CD4-positive, alpha-beta T cell (primary cell): ENCODE measurements around the gene EPS15. TPM values are rescaled to one million over a fixed set of nuclear protein-coding genes. Genes with fewer than 3 reads are reported as not detected.
A peak's percentile ranks its signal among the peaks of the same experiment; 100 is the strongest.

ENCODE experiments used
- ATAC-seq: fragments of 200-7000 bp; cut with Tn5 transposase; one replicate; pipeline ENCODE4 v1.10.0; 2022; ENCODE audit warnings: mild to moderate bottlenecking; ENCODE audit not compliant: poor library complexity
- CTCF ChIA-PET: fragments of 350-600 bp; sonication (Branson Sonifier 250); formaldehyde crosslinking; loops from one replicate; lab custom pipeline; 2021; ENCODE audit warnings: antibody characterized with exemption, inconsistent platforms; lab: Charles Lee
- POLR2A ChIA-PET: fragments of 350-600 bp; sonication (Branson Sonifier 250); formaldehyde crosslinking; loops from one replicate; lab custom pipeline; 2021; ENCODE audit warnings: antibody characterized with exemption, inconsistent platforms; lab: Charles Lee
- DNase-seq, 14 experiments: peaks; one replicate each; pipeline ENCODE4 v3.0.0-alpha.2; 2013 to 2020; ENCODE audit warnings: mixed read lengths in 2 of 14
- H3K27ac ChIP-seq, 2 donors: one replicate each; pipeline versions ENCODE4 v1.5.1 to v1.7.0; 2013; ENCODE audit warnings: low read length in 2 of 2, low read depth in 1 of 2, mild to moderate bottlenecking in 1 of 2
- H3K27me3 ChIP-seq, 2 experiments: 1 replicate in 1 of 2; 2 replicates in 1 of 2; pipeline versions ENCODE4 v1.6.1 to v1.7.0; 2013; ENCODE audit warnings: low read length in 2 of 2, control low read depth in 1 of 2, mild to moderate bottlenecking in 1 of 2, moderate library complexity in 1 of 2; ENCODE audit not compliant: insufficient read depth in 2 of 2, control insufficient read depth in 1 of 2
- H3K36me3 ChIP-seq: one replicate; pipeline ENCODE4 v1.6.1; 2013; ENCODE audit warnings: low read length, control low read depth; ENCODE audit not compliant: insufficient read depth
- H3K4me1 ChIP-seq: one replicate; pipeline ENCODE4 v1.6.1; 2013; ENCODE audit warnings: low read length, control low read depth; ENCODE audit not compliant: insufficient read depth
- H3K4me3 ChIP-seq: one replicate; pipeline ENCODE4 v1.5.1; 2013; ENCODE audit warnings: mild to moderate bottlenecking, low read length, moderate library complexity
- H3K9me3 ChIP-seq, 2 experiments: 1 replicate in 1 of 2; 2 replicates in 1 of 2; pipeline versions ENCODE4 v1.6.1 to v1.7.0; 2013; ENCODE audit warnings: low read length in 2 of 2, mild to moderate bottlenecking in 2 of 2, control low read depth in 1 of 2, moderate library complexity in 1 of 2; ENCODE audit not compliant: control insufficient read depth in 1 of 2, insufficient read depth in 1 of 2
- H3K27ac Mint-ChIP-seq: one replicate; pipeline ENCODE4 v1.8.0; 2020; ENCODE audit warnings: mixed read lengths
- H3K27me3 Mint-ChIP-seq: one replicate; pipeline ENCODE4 v1.8.0; 2021; ENCODE audit warnings: mixed read lengths
- H3K36me3 Mint-ChIP-seq: one replicate; pipeline ENCODE4 v1.8.0; 2021; ENCODE audit warnings: low read depth, mixed read lengths
- H3K4me1 Mint-ChIP-seq: one replicate; pipeline ENCODE4 v1.8.0; 2021; ENCODE audit warnings: low read depth, mixed read lengths
- H3K4me3 Mint-ChIP-seq: one replicate; pipeline ENCODE4 v1.8.0; 2020; ENCODE audit warnings: mild to moderate bottlenecking, mixed read lengths
- H3K9me3 Mint-ChIP-seq: one replicate; pipeline ENCODE4 v1.8.0; 2020; ENCODE audit warnings: mixed read lengths
- intact Hi-C, 2 experiments: fragments of 100-400 bp; cut with DNase I in 1 of 2; cut with micrococcal nuclease in 1 of 2; formaldehyde crosslinking; loops; one replicate each; pipeline versions ENCODE4 v1.15.1 to v1.9.0; 2023 to 2025; cut with DNase I, micrococcal nuclease
- polyA plus RNA-seq, 2 donors: library from polyadenylated mRNA; unstranded; fragments of 120-200 nt; gene quantifications; one replicate each; pipeline ENCODE4 v1.2.1, GENCODE V29; 2013
- total RNA-seq, 174 experiments: library from RNA in 2 of 174; stranded (reverse) in 2 of 174; gene quantifications; one replicate each; pipeline ENCODE4 v1.2.3 and lab custom pipeline; 2021 to 2026
- TF ChIP-seq, protein P1 (sequence below): fragments of 200-600 bp; IDR thresholded peaks from one replicate; pipeline ENCODE4 v1.8.0; 2022; ENCODE audit warnings: antibody characterized with exemption, mild to moderate bottlenecking

Gene EPS15
- 10 to 100 TPM; 44.5 to 47.9 TPM for total RNA-seq
- polyA plus RNA-seq (2013, experiment 1 of 2) = 41.5 TPM
- polyA plus RNA-seq (2013, experiment 2 of 2) = 41.7 TPM
- total RNA-seq (lab: John Stamatoyannopoulos, UW) = 87.2 to 252 (median 143) reads per million in 172 experiments

DNA sequence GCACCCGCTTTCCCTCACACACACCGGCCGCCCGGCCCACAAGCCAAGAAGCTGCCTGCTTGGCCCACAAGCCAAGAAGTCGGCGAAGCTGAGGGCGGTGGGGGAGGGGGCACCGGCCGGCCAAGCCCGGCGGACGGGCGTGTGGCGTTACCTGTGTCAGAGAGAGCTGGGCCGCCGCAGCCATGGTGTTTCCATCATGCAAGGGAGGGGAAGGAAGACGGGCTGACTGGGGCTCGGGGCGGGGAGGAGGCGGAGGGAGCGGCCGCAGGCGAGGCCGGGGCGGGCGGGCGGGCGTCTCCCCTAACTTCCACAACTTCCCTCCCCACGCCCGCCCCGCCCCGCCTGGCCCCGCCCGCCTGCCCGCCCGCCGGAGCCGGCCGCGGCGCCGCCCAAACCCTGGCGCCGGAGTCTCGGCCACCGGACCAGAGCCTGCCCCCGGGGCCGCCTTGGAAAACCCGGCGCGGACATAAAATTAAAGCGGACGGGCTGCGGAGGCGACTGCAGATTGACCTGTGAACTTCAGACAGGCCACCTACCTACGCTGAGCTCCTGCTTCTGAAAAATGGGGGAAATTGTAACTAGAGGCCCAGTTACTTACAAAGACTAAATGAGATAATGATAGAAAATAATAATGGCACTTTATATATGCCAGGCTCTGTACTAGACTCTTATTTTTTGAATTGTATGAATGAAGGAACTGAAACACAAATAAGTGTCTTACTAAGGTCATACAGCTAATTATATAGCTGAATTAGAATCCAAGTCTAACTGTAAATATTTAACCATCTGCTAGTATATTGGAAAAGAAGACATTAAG is at the start of gene EPS15:
EPS15 (minus strand) TSS at position 219 of the 817 bp plus-strand sequence; CDS start at position 184, 35 bp downstream.
- TF ChIP-seq, protein P1, sequence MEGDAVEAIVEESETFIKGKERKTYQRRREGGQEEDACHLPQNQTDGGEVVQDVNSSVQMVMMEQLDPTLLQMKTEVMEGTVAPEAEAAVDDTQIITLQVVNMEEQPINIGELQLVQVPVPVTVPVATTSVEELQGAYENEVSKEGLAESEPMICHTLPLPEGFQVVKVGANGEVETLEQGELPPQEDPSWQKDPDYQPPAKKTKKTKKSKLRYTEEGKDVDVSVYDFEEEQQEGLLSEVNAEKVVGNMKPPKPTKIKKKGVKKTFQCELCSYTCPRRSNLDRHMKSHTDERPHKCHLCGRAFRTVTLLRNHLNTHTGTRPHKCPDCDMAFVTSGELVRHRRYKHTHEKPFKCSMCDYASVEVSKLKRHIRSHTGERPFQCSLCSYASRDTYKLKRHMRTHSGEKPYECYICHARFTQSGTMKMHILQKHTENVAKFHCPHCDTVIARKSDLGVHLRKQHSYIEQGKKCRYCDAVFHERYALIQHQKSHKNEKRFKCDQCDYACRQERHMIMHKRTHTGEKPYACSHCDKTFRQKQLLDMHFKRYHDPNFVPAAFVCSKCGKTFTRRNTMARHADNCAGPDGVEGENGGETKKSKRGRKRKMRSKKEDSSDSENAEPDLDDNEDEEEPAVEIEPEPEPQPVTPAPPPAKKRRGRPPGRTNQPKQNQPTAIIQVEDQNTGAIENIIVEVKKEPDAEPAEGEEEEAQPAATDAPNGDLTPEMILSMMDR = no peak
- DNase-seq (peak; percentile 73 to 92 (median 82)), ATAC-seq (peak; percentile 69)
- peak within 1 kb of the TSS; percentile 48 to 50 for H3K27ac ChIP-seq
- peaks cover 8% of the 10 kb centered on the region for H3K36me3 Mint-ChIP-seq
- POLR2A ChIA-PET = interaction anchor here (0.9 to 2.2 kb wide), 13 partner anchors 10 to 549 kb away, joined by 3 to 8 read pairs (median 3); partner anchors contain the start of genes BTF3L4, CDKN2C, KTI12 and OSBPL9
- no peaks in the 10 kb centered on the region for H3K27me3 Mint-ChIP-seq
- H3K4me3 Mint-ChIP-seq = peak within 1 kb of the TSS; percentile 94
- peaks cover 24% of the 10 kb centered on the region for H3K4me1 ChIP-seq
- H3K27me3 ChIP-seq = no peaks in the 10 kb centered on the region
- H3K4me1 Mint-ChIP-seq = peaks cover 59% of the 10 kb centered on the region
- no peaks in the 10 kb centered on the region for H3K9me3 Mint-ChIP-seq
- intact Hi-C loops = loop anchor here (5.0 to 10.0 kb wide), 5 partner anchors 54 to 544 kb away; partner anchors contain the start of genes BTF3L4 (in 1 of the 2), CDKN2C (in 1 of the 2), OSBPL9 (in 1 of the 2) and RNF11 (in 1 of the 2)
- peak within 1 kb of the TSS; percentile 88 for H3K27ac Mint-ChIP-seq
- no peaks in the 10 kb centered on the region for H3K9me3 ChIP-seq
- peak within 1 kb of the TSS; percentile 76 for H3K4me3 ChIP-seq
- no peaks in the 10 kb centered on the region for H3K36me3 ChIP-seq
- CTCF ChIA-PET = interaction anchor here (1.3 kb wide), 1 partner anchor 15 kb away, joined by 5 read pairs; no protein-coding TSS in a partner anchor

- ChIA-PET POLR2A (no interaction called here), CTCF (no interaction called here)
- H3K4me1 ChIP-seq = peaks cover 48% of the 10 kb centered on the region
- peak overlapping the region; percentile 43 to 69 for H3K27ac ChIP-seq
- no peaks in the 10 kb centered on the region for H3K36me3 ChIP-seq
- intact Hi-C loops = no loop called here
- Mint-ChIP-seq H3K4me1 (peaks cover 41% of the 10 kb centered on the region), H3K36me3 (no peaks in the 10 kb centered on the region), H3K4me3 (no peak overlapping the region), H3K27ac (no peak overlapping the region), H3K9me3 (no peaks in the 10 kb centered on the region), H3K27me3 (no peaks in the 10 kb centered on the region)
- TF ChIP-seq, protein P1 = no peak
- H3K9me3 ChIP-seq = no peaks in the 10 kb centered on the region
- DNase-seq = no peak
- no peak for ATAC-seq
- H3K27me3 ChIP-seq = no peaks in the 10 kb centered on the region
- no peak overlapping the region for H3K4me3 ChIP-seq
Observed at GRCh38 chr1:51568231-51568935, 49.3 kb upstream of the EPS15 start.

DNA sequence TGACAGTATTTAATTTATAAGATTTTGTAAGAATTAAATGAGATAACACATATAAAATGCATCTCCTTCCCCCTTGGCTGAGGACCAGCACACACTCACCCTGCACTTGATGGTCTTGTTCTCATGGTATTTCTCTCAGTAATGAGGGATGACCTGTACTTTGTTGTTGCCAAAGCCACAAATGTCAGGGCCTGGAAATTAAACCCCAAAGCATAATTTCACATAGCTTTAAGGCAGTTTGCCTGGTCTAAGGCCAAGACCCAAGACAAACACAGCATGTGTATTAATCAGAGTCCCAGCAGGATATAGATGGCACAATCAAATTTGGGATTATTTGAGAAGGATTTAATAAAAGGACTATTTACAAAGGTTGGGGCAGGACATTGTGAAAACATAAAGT is 48.6 kb upstream of the EPS15 start:
- Histone ChIP-seq H3K27me3 (no peaks in the 10 kb centered on the region), H3K4me1 (peaks cover 48% of the 10 kb centered on the region), H3K9me3 (no peaks in the 10 kb centered on the region), H3K27ac (no peak overlapping the region), H3K36me3 (no peaks in the 10 kb centered on the region), H3K4me3 (no peak overlapping the region)
- Mint-ChIP-seq H3K4me1 (peaks cover 41% of the 10 kb centered on the region), H3K4me3 (no peak overlapping the region), H3K9me3 (no peaks in the 10 kb centered on the region), H3K27ac (no peak overlapping the region), H3K27me3 (no peaks in the 10 kb centered on the region), H3K36me3 (no peaks in the 10 kb centered on the region)
- intact Hi-C loops = no loop called here
- CTCF ChIA-PET = no interaction called here
- ATAC-seq (no peak), DNase-seq (no peak)
- POLR2A ChIA-PET = no interaction called here
- TF ChIP-seq, protein P1 = no peak
